Stimulated activated CD4-positive, alpha-beta T cell treated with anti-CD3 and anti-CD28 coated beads, Interleukin-2, amount 100 ng/mL, for 4 hours (primary cell): ENCODE data around the gene DNTT.

Experiments
- DNase-seq: peaks from one replicate; pipeline ENCODE4 v3.0.0-alpha.2; 2020; ENCODE audit warnings: low read depth

The DNTT gene

DNA sequence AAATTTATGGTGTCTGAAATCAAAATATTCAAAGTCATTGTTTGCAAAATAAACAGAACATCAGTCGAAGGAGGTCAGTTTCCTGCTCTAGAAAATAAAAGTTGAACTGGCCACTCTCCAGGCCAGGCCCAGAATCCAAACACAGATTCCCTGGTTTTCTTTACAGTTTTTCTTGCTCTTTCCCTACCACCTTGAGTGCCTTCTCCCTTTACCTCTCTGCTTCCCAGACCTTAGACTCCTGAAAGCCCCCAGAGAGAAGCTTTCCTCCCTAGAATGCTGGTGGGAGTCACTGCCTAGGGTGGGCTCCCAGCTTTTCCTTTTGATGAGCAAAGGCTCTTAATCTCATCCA lies 6.1 kb downstream of the DNTT start:
- DNase-seq, result no peak

DNA sequence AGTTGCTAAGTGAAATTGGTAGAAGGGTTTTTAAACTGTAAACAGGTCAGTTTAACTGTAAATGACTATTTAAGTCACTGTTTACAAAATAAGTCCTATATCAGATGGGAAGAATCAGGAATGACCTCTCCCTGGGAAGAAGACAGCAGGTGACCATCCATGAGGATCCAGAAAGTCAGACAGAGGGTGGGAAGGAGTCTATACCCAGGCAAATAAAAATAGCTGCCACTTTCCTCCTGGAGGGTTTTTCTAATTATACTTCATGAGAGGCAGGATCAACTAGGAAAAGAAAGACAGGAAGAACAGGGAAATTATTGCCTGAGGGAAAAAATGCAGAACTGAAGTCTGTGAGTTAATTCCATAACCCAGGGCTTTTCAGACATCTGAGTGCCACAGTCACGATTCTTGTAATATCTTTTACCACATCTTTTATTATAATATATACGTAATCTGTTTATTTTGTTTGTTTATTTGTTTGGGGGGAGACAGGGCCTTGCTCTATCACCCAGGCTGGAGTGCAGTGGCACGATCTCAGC lies 7.0 kb downstream of the DNTT start:
- no peak for DNase-seq

DNA sequence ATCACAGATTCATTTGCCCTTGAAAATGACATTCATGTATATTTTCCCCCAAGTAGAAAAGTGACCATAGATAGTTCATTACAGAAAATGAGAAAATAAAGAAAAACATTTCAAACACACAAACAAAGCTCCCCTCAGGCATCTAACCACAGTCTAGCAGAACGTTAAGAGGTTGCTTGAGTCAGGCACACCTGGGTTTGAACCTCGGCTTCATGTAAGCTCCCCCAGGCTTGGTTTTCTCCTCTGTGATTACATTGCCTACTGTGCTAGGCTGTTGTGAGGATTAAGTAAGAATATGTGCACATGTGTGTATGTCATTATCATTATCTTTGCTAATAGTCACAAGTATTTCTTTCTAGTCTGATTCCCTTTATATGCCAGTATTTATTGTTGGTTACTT lies 9.1 kb downstream of the DNTT start:
- no peak for DNase-seq

DNA sequence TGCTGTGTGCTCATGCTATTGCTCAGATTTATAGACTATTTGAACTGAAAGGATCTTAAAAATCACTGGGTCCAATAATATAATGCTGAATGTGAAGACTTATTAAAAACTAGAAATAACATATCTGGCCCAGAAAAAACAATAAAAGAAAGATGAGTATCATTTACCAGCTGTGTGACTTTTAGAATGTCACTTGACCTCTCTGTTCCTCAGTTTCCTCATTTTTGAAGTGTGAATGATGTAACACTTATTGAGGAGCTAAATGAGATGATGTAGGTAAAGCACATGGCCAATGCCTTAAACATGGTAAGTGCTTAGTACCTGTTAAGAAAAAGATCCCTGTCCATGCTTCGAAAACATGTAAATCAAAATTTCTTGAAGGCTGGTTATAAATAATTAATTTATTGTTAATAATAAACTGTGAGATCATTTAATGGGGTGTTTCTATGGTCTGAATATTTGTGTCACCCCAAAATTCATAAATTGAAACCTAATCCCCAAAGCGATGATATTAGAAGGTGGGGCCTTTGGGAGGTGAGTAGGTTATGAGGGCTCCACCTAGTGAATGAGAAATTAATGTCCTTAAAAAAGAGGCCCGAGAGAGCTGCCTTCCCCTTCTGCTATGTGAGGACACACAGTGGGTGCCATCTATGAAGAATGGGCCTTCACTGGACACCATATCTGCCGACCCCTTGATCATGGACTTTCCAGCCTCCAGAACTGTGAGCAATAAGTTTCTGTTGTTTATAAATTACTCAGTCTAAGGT lies 13.0 kb downstream of the DNTT start:
- no peak for DNase-seq

DNA sequence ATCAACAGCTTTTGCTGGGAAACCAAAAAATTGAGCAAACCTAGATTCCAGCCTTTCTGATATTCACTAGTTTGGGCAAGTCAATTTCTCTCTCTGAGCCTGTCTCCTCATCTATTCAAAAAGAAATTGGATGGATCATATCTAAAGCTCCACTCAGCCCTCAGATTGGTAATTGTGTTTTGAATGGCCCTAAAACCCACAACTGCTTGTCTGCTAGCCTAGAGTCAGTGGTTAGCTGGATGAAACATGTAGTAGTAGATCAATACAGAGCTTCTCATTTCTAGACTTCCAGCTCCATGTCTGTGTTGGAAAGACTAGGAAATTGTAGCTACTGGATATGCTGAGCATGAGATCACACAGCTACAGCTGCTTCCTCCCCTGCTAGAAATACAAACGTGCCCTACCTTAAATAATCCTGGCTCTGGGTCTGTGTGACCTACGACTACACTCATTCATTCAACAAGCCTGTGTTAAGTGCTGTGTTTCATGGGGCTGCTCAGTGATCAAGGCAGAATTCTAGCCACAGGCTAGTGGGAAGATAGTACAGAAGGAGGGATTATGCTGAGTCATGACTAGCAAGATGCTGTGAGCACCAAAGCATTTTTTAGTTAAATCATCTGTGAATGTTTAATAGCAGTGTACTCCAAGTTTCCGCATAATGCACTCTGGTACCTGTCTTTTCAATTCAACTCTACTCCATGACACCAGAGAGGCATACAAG lies 15.7 kb downstream of the DNTT start:
- DNase-seq, result no peak

DNA sequence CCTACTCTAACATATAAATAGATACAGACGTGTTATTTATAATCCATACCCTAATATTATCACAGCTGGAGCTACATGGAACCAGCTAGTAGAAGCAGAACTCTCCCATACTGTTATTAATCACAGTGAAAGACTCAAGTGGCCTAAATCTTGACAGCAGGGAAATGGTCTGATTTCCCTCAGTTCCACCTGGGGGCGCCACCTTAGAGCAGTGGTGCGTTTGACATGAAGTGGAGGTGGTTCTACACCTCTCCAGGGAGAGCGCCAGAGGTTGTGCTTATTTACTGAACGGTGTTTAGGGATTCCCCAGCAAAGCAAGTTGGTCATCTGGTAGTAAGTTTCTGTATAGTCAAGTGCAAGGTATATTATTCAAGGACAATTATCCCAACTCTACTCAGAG lies 17.6 kb downstream of the DNTT start:
- DNase-seq, result no peak

DNA sequence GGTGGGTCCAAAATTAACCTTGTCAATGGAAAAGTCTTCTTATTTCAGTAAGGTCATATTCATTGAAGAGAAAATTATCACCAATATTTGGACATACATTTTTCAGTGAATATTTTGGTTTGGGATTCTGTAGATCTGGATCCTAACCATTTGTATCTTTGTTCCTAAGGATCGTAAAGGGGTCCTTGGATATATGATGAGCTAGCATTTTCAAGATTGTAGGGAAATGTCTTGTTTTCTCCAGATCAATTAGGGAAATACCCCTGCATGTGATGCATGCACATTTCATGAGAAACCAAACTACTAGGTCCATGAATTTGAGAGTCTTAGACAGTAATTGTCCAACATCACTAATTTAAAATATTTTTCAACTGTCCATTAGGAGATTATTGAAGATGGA lies 18.0 kb downstream of the DNTT start:
- DNase-seq, result no peak

DNA sequence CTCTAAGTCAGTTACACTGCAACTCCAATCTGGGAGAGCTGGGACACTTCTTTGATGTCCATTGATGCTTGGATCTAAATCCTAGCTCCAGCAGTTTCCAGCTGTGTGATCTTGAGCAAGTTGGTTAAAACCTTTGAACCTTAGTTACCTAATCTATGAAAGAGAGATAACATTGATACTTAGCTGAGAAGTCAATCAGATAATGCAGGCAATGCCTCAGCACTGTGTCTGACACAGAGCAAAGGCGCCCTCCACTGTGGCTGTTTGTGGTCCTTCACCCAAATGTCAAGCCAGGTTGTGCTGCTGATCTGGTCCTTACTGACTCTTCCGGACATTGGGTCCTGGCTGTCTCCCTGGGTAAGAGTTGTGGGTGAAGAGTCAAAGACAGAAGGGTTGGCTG lies 20.2 kb downstream of the DNTT start:
- DNase-seq, result no peak

DNA sequence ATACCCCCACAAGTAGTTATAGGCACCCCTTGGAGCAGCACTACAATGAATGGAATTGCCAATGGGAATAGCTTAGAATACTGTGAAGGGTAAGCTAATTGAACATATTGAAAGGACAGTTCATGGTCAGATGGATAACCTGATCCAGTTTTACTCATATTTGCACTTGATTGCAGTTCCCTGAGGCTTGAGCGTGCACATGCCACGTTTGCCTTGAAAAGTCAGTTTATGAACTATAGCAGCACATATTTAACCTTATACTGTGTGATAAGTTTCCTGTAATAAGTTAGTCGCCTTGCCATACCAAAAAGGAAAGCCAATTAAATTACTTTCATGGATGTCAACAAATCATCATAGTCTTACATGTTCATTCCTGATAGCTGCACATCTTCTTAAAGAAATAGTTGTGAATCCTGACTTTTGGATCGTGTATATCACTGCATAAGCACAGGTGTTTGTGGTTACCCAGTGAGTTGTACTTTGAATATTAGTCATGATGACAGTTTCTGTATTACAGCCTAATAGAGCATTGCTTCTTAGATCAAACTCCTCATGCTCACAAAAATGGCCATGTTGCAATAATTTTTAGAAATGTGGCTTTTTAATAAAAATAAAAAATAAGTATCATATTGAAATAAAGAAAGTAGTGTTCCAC lies 21.6 kb downstream of the DNTT start:
- DNase-seq, result no peak

DNA sequence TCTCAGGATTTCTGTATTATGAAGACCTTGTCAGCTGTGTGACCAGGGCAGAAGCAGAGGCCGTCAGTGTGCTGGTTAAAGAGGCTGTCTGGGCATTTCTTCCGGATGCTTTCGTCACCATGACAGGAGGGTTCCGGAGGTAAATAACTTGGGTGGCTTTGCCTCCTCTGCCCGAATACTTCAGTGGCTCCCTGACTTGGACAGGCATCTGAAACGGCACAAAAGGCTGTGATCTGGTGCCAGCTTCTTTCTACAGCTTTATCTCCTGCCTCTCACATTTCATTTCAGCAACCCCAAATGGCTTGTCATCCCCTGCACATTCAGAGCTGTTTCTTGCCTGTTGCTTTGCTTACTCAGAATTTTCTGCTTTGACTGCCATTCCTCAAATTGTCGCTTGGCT lies 23.2 kb downstream of the DNTT start:
- DNase-seq, result no peak

DNA sequence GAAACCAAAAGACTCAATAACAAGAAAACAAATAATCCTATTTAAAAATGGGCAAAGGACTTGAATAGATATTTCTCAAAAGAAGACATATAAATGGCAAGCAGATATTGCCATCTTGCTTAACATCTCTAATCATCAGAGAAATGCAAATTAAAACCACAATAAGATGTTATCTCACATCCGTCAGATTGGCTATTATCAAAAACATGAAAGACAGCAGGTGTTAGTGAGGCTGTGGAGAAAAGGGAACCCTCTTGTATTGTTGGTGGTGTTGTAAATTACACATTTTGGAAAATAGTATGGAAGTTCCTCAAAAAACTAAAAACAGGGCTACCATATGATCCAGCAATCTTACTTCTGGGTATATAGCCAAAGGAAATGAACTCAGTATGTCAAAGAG lies 28.9 kb downstream of the DNTT start:
- DNase-seq, result no peak

DNA sequence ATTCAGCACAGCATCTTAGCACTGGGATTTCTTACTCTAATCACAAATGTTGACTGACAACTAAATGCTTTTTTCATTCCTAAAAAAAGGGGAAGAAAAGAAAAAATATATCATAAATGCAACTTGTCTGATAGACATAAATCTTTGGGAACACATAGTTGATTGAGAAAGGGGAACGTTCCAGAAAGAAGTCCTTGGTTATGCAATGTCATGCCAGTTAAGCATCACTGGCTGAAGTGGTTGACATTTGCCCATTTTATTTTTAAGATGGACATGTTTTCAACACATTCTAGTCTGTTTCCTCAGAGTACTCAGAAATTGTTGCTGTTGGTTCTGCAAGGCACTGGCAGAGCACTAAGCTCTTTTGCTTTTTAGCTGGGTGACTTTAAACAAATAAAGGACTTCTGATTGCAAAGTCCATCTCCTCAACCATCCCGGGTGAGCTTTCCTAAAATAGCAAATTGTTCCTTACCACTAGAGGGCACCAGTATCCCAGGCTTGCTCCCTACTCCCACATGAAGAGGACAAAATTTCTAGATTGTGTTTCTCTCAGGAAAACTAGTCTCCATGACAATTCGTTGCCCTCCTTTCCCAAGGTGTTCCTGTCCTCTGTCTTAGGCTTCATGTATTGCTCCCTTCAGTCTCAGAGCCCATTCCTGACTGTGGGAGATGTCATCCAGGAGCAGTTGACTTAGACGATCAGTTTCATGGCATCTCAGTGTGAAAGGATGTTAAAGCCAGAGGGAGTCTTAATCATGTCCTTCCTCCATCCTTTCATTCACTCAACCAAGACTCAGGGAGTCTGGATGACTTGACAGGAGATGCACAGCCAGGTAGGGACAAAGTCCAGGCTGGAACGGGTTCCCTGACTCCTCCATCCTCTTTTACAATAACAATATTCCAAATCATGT lies 30.6 kb downstream of the DNTT start:
- DNase-seq, result no peak

DNA sequence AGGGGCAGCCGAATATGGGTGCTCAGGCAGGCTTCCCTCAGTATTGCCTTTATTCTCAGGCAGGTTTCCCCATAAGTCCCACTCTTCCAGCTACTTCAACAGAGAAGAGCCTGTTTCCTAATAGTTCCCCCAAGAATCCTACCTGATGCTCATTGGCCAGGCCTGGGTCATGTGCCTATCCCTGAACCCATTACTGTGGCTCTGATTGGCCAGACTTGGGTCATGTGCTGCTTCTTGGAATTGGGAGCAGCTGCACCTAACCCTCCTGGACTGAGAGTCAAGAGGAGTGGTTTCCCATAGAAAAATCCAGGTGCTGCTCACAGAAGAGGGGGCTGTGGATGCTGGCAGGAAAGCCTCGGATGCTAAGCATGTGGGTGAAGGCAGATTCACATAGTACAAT lies 32.9 kb downstream of the DNTT start:
- DNase-seq, result no peak

DNA sequence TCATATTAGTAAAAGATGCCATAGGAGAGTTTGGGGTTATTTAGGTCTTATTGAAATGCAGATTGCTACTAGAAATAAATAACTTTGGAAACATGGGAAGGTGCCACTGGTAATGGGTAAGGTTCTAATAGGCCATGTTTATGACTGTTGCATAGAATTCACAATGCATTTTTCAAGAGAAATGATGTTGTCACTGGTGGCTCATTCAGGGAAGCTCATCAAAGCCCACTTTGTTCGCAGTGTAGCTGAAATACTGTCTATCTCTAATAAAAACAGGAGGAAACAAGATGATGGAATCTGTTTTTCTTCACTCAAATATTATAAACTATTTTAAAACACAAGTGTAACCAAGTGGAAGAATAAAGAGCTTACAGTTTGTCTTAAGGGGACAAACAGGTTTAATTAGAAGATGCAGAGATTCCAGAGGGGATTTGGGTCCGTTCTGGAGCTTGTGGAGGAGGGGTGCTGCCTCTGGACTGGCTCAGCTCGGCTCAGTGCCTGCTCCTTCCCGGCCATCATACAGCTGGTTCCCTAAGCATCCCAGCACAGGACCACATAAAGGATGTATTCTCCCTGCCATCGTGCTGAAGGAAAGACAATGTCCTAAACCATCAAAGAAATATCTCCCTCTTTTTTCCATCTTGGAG lies 34.2 kb downstream of the DNTT start:
- DNase-seq, result no peak

DNA sequence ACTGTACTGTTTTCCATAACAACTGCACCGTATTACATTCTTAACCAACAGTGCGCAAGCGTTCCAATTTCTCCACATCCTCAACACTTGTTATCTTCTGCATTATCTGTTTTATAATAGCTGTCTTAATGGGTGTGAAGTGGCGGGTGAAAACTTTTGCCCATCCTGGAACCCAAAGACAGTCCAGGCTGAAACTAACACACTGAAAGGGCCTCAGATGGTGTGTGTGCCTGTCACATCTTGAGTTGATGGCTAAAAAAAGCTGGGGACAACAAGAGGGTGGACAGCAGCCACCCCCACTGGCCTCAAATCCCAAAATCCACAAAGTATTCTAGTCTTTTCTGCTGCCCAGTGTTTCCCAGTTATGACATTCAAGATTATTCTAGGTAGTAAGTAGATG lies 35.1 kb downstream of the DNTT start:
- no peak for DNase-seq

DNA sequence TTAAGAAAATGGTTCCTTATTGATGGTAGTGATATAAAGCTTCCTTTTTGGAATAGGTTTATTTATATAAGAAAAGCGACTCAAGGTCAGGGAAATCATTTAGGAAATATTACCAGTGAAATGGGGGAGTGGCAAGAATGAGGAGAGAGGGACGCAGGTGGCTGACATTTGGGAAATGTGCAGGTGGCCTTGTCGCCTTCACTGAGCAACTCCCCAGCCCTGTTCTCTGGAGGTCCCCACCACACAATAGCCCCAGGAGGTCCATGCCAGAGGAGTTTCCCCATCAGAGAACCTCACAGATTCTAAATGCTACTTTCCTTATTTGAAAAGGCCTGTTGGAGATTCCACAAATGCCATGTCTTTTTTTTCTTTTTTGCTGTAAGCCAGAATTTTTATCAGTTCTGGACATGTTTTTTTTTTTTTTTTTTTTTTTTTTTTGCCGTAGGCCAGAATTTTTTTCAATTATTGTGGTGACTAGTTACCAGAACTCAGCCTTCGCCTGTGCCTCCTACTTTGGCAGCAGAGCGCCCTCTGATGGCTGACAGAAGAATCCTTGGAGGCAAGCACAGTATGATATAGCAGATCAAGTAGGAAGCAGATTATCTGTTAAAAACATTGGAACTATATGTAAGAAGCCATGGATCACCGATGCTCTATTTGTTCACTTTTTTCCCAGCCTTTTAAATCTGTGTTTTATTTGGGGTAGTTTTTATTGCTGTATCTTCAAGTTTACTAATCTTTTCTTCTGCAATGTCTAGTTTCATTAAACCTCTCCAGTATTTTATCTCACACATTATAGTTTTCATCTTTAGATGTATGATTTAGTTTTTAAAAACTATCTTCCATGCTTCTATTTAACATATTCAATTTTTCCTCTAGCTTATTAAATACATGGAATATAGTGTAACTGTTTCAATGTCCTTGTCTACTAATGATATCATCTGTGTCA lies 36.0 kb downstream of the DNTT start:
- DNase-seq, result peak; percentile 28

DNA sequence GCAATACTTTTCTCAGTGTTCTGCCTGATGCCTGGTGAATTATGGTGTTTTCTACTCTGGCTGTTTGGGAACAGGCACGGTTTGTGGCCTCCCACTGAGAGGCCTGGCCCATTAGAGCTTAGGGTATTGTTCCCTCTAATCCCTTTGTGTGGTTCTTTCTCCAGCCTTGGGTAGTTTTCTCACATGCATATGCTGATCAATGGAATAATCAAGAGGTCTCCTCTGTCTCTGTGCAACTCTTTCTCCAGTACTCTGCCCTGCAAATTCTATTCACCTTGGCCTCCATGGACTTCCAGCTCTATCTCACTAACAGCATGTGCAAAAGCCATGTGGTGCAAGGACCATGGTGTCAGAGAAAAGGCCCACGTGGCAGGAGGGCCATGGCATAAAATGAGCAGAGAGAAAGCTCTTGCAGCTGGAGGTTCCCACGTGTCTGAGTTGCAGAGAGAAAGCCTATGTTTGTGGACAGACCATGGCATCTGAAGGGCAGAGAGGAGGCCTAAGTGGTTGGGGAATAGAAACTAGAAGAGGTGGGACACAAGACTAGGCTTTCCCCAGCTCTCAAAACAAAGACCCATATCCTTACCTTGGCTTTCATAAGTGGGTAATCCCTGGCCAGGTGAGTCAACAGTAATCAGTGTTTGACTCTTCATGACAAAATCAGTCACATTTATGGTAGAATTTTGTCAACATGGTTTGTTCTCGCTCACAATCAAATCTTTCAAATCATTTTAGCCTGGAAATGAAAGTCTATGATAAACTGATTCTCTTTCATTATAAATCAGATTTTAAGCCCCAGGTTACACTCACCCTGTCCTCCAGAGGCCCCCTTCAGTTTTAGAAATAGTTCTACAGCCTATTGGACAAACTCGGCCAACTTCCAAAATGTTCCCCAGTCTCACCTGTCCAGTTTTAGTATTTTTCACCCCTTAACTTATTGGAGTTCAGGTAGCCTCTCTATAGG lies 37.3 kb downstream of the DNTT start:
- no peak for DNase-seq

DNA sequence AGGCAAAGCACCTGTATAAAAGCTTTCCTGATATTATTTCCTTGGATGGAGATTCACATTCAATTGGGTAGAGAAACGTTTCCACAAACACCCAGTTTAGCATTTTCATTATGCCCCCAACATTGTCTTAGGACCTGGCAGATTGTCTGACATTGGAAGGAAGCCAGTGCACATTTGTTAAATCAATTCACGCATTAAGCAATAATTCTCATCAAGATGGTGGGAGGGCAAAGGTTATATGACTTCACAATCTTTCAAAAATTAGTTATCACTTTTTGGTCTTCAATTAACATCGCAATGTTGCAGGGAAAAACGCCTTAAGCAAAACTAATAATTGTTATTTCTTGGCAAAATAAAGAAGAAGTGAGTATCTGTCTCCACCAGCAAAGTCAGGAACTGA lies 38.2 kb downstream of the DNTT start:
- no peak for DNase-seq

DNA sequence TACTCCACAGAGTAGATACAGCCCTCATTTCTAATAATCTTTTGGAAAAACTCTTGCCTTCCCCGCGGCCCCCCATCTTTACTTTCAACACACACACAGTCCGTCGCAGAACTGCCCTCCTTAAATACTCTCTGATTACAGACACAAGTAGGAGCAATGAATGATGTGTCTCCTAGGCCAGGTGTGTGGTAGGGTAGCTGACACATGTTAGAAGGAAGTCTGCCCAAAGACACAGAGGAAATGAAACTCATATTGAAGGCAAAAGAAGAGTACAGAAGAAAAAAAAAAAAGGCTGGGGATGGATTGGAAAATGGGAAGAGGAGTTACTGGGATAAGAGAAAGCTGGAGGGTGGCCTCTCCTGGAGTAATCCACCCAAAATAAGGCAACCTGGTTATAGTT lies 39.9 kb downstream of the DNTT start:
- no peak for DNase-seq
